ENCODE measurements around the gene RBBP8NL. TPM values are rescaled to one million over a fixed set of nuclear protein-coding genes. Genes with fewer than 3 reads are reported as not detected.

The RBBP8NL gene
- polyA plus RNA-seq, 3 donors = 0.09 to 0.61 TPM; not detected in 1

DNA sequence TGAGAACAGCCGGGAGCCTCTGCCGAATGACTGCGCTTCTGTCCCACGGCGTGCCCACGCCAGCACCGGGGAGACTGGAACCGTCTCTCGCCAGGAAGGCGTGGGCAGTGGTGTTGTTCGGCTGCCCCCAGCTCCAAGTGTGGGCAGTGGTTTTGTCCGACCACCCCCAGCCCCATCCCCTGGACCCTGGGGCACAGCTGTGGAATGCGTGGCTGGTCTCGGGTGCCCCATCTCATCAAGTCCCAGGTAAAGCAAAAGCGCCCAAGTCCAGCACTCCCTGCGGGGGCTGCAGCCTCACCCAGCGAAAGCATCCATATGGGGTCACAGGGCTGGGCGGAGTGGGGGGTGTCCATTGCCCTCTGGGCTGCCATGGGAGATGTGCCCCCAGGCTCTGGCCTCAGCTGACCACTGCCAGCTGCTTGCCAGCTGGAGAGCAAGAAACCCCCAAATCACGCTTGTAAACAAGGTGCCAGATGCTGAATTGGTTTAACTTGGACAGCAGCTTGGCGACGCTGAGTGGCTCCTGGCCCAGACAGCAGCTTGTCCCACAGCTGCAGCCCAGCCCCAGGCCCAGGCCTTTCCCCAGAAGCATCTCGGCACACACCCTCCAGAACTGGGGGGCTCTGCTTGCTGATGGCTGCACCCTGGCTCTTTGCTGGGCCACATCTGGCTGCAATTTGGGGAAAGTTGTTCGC is 24.7 kb downstream of the RBBP8NL start:
- H3K27ac ChIP-seq (ENCODE audit: low read depth, low read length) = no peak overlapping the region
- 88 to 94% (median 93%) methylated on average over 23 of the region's 23 CpGs for WGBS, 3 donors

DNA sequence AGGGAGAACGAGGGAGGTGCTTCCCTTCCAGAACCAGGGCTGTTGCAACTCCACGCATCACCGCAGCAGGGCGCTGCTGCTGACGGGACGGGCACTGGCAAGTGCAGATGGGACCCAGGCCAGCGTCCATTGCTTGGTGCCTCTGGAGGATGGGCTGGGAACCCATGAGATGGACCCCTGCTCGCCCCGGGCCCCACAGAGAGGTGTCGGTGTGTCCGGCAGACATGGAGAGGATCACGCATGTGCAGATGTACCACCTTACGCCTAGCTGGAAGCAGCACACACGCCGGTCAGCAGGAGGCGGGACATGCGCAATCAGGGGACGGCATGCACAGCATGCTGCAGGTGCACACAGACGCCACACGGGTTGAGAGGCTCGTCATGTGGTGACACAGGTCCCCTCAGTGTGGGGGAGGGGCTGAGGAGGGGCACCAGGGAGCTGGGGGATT is 26.0 kb downstream of the RBBP8NL start:
- H3K27ac ChIP-seq (ENCODE audit: low read depth, low read length) = no peak overlapping the region
- WGBS, 3 donors = 78 to 83% (median 83%) methylated on average over 21 of the region's 21 CpGs

DNA sequence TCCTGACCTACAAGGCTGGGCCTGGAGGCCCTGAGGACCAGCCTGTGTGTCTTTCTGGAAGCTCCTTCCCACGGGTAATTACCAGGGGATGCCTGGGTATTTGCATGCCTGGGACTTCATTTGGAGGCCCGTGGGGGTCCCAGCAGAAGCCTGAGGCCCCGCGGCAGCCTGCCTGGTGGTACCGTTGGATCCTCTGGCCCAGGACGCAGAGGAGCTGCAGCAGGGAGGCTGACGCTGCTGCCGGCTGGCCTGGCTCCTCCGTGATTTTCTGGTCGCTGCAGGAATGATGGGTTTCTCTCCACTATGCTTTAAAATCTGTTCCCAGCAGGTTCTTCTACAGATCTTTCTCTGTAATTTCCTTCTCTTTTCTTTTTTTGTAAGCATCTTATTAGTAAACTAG is 26.8 kb downstream of the RBBP8NL start:
- 81 to 93% (median 89%) methylated on average over 10 of the region's 10 CpGs for WGBS, 3 donors

DNA sequence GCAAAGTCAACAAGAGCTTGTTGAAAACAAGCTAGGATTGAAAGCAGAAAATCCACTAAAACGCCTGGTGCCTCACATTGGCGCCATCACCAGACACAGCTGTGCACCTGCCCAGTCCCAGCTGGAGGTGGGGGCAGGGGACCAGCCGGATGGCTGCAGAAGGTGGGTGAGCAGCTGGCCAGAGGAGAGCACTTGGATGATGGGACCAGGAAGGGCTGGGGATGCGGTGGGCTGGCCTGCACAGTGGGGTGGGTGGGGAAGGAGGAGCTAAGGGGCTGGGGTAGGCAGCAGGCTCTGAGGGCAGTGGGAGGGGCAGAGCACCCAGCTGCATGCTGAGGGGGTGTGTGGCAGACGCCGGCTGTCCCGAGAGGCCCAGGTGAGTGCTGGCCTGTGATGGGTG is 27.3 kb downstream of the RBBP8NL start:
- no peak overlapping the region for H3K27ac ChIP-seq (ENCODE audit: low read depth, low read length)
- WGBS, 3 donors = 74 to 87% (median 87%) methylated on average over 7 of the region's 7 CpGs

More for the DNA sequence above, 26.8 kb downstream of the RBBP8NL start:
- H3K27ac ChIP-seq (ENCODE audit: low read depth, low read length) = no peak overlapping the region

DNA sequence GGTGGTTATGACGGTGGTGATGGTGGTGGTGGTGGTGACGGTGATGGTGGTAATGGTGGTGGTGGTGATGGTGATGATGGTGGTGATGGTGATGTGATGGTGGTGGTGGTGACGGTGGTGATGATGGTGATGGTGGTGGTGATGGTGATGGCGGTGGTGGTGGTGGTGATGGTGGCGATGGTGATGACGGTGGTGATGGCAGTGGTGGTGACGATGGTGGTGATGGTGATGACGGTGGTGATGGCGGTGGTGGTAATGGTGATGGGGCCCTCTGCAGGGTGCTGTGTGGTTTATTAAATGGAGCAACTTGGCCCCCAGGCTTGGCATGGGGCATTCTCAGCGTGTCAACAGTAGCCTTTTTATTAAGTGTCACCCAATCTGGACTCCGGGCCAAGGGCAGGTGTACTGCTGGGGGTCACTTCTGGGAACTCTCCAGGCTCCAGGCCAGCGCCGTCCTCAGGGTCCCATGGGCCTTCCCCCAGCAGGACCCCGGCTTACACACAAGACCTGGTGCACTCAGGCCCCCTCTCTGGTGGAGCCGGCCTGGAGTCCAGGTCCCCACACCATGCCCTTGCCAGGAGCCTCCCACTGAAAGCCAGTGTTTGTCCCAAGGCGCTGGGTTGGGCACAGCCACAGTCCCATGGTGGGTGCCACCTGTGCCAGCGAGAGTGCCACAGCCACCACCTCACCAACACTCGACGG is 29.1 kb downstream of the RBBP8NL start:
- no peak overlapping the region for H3K27ac ChIP-seq (ENCODE audit: low read depth, low read length)
- WGBS, 3 donors = 87 to 98% (median 96%) methylated on average over 17 to 19 of the region's 19 CpGs

DNA sequence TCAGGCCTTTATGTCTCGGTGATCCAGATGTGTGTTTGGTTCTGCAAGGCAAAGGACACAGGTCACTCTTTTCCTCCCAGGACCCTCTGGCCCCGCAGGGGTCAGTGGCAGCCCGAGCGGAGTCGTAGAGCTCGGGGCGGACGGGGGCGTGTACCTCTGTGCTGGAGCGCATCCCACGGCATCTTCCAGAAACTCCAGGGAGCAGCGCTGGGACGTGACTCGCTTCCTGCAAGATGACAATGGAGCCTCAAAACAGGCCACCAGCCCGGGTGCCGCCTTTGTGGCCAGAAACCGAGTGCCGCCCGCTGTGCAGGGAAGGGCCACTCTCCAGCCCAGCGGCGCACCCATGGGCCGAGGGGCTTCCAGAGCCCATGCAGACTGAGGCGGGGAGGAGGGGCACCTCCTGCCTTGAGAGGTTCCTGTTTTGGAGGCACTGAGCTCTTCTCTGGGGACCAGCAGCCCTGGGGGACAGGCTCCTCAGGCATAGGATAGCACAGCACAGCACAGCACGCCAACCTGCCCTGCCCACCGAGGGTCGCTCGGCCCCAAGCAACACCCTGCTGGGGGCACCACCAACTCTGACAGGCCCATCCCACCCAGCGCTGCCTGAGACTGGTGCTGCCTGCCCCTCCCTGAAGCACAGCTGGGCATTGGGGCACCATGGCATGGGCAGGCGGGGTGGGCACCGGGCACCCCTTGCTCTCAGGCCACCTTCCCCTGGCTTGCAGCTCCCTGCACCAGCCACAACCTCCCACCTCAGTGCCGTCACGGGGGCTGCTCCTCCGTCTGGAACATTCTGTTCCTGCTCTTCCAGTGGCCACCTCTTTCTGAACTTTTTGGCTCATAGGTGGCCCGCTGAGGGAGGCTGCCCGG is 30.7 kb downstream of the RBBP8NL start:
- 85 to 94% (median 88%) methylated on average over 34 to 35 of the region's 35 CpGs for WGBS, 3 donors
- H3K27ac ChIP-seq (ENCODE audit: low read depth, low read length) = no peak overlapping the region

DNA sequence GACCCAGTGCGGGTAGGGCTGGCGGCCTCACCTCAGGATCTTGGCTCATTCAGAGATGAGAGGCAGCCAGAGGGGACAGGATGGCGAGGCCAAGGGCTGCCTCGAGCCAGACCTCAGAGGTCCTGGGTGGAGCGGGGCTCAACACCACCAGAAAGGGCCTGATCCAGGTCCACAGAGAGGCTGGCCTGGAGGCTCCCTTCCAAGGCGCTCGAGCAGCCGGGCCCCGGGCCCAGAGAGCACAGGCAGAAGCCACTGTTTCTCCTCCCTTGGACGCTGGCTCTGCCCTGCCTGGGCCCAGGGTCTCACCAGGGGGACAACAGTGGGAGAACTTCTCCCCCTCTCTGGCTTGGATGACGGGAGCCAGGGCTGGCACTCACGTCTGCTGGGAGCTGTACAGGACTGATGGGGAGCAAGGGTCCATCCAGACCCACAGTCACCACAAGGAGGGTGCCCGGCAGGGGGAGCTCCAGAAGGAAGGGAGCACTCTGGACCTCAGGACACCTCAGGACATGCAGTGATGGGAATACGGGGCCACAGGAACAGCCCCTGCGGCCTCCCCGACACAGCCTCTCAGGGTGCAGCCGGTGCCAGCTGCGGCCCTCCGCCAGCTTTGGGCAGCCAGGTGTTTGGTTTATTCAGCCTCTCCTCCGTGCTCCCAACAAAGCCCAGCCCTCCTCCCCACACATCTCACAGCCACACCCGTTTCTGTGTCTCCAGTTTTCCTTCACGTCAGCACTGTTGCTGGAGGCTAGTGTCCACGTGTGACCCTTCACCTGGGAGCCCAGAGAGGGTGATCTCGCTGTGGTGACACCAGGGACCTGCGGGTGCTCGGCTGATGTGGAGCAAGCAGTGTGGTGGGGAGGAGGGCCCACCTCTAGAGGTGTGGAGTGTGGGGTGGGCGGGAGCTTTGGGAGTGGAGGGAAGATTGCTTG is 31.8 kb downstream of the RBBP8NL start:
- 87 to 89% (median 88%) methylated on average over 25 to 27 of the region's 27 CpGs for WGBS, 3 donors
- no peak overlapping the region for H3K27ac ChIP-seq (ENCODE audit: low read depth, low read length)

DNA sequence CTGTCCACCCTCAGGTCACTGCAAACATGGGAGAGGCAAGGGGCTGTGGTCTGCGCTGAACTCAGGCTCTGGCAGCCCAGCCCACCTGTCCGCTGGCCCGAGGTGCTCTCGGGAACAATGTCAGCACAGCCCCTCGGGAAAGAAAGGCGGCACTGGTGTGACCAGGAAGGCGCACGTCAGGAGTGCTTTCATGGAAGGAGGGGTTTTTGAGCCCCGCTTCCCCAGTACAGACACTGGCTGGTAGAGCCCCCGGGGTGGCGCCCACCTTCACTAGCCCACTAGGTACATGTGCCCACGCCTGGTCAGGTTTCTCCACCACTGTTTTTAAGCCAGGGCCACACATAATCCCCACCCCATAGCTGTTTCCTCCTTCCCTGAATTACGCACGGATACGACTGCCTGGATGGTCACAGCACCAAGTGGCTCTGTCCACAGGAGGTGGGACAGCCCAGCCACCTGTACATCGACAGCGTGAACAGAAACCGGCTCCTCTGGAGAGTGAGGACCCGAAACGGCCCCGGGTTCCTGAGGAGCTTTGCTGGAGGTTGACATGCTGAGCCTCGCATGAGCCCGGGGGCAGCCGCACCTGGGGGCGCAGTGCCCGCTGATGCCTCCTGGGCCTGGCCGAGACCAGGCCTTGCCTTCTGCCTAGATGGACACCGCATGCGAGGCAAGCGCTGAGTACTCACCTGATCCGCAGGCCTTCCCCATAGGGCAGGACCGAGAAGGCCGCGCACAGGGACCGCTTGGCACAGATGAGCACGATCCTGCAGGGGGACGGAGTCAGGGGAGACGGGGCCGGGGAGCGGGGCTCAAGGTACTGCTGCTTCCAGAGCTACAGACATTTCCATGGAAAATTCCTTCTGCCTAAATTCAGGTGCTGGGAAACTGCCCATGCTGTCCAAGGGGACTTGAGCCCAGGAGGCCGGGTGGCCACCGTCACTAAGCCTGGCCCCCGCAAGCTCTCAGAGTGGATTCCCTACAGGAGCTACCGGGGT is 32.8 kb downstream of the RBBP8NL start:
- 93 to 96% (median 93%) methylated on average over 43 to 44 of the region's 44 CpGs for WGBS, 3 donors
- no peak overlapping the region for H3K27ac ChIP-seq (ENCODE audit: low read depth, low read length)

DNA sequence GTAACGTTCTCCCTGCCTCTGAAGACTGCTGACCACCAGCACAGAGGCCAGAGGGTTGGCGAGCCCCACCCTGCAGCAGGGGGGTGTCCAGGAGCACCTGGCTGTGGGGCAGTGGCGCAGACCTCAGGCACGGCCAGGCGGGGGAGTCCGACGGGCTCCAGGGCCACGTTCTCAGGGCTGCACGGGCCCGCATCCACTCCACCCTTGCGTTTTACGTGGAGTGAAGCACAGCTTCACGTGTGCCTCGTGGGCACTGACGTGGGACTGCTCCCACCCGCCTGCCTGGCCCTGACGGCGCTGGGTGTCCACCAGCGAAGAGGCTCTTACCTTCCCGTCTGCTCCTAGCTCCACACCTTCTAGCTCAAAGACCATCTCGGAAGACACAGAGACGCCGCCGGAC is 33.5 kb downstream of the RBBP8NL start:
- WGBS, 3 donors = 91 to 94% (median 91%) methylated on average over 24 of the region's 24 CpGs
- no peak overlapping the region for H3K27ac ChIP-seq (ENCODE audit: low read depth, low read length)

DNA sequence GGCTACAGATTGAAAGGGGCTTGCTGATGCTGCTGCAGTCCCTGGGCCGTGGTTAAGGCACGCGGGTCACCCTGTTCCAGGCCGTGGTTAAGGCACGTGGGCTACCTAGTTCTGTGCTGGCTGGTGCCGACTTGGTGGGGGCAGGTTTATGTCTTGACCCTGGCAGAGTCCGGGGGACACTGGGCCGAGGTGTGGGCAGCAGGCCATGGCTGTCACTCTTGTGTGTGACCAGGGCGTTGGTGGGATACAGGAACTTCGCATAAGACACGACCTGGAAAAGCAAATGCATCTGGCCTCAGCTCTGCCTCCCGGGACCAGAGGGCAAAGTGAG is 34.0 kb downstream of the RBBP8NL start:
- no peak overlapping the region for H3K27ac ChIP-seq (ENCODE audit: low read depth, low read length)
- WGBS, 3 donors = 75 to 87% (median 80%) methylated on average over 12 of the region's 12 CpGs

DNA sequence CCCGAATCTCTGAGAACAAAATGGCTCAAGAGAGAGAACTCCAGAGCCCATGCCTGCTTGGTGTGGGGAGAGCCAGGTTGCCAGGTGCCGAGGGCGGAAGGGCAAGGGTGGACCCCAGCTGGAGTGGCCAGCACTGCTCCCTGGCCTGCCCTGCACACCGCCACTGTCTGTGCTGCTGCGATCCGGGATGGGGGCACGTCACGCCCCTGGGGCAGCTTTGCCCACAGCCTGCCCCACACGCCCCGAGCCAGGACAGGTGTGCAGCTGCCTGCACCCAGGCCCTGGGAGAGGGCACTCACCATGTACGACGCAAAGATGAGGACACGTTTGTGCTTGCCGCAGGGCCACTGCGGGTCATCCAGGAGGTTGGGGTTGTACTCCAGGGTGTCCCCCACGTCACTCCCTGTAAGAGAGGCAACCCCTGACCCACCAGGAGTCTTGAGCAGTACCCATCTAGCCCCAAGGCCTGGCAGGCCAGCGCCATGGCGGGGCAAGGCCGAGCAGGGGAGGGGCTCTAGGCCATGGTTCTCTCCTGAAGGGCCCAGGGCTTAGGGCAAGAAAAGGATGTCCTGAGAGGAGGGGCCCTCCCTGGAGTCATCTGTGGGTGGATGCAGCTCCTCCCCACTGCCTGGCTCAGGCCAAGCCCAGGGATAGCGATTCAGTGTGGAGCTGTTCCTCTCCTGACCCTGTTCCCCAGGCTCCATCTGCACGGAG is 34.6 kb downstream of the RBBP8NL start:
- 86 to 92% (median 88%) methylated on average over 17 to 21 of the region's 21 CpGs for WGBS, 3 donors
- H3K27ac ChIP-seq (ENCODE audit: low read depth, low read length) = no peak overlapping the region

DNA sequence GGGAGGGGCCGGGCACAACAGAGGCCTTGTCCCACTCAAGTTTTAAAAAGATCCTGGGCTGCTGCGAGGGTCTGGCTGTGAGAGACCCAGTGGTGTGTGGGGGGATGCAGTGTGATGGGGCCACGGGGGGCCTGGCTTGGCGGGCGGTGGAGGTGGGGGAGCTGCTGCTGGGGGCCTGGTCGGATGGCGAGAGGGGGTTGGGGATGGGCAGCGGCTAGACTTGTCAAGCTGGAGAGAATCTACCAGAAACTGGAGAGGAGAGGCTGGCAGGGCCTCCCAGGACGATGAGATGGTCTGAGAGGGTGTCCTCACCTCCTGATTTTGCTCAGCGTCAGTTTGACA is 35.3 kb downstream of the RBBP8NL start:
- no peak overlapping the region for H3K27ac ChIP-seq (ENCODE audit: low read depth, low read length)
- WGBS, 3 donors = 87 to 88% (median 87%) methylated on average over 10 of the region's 10 CpGs

DNA sequence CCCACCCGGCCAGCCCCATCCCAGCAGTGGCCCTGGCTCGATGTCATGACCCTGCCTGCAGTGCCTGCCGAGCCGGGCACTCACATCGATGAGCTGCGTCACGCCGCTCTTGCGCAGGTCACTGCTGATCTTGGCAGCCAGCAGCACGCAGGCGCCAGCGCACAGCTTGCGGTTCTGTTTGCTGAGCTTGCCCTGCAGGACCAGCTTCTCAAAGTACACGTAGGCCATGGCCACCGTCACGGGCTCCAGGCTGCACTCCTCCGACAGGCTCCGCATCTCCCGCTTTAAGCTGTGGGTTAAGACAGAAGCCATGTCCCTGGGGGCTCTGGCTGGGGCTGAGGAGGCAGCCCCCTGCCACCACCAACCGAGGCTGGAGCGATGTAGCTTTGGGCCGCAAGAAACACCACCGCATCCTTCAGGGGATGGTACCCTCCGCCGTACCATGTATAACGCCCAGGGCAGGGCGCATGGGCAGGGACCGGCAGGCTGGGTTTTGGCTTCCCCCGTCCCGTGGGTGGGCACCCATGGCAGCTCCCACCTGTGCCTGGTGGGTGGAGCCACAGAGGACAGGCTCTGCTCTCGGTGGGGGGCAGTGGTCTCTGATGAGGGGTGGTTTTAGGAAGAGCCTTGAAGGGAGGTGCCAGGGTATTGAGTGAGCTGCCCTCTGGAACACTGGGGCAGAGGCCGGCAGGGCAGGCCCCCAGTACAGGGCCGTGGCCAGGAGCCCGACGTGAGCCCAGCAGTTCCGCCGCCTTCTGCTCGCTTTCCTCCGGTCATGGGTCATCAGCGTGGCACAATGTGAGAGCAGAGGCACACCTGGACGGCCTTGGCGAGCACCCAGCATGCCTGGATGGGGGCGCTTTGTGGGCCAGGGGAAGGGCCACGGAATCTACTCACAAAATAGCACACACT is 35.9 kb downstream of the RBBP8NL start:
- 84 to 88% (median 87%) methylated on average over 43 to 44 of the region's 44 CpGs for WGBS, 3 donors
- no peak overlapping the region for H3K27ac ChIP-seq (ENCODE audit: low read depth, low read length)

DNA sequence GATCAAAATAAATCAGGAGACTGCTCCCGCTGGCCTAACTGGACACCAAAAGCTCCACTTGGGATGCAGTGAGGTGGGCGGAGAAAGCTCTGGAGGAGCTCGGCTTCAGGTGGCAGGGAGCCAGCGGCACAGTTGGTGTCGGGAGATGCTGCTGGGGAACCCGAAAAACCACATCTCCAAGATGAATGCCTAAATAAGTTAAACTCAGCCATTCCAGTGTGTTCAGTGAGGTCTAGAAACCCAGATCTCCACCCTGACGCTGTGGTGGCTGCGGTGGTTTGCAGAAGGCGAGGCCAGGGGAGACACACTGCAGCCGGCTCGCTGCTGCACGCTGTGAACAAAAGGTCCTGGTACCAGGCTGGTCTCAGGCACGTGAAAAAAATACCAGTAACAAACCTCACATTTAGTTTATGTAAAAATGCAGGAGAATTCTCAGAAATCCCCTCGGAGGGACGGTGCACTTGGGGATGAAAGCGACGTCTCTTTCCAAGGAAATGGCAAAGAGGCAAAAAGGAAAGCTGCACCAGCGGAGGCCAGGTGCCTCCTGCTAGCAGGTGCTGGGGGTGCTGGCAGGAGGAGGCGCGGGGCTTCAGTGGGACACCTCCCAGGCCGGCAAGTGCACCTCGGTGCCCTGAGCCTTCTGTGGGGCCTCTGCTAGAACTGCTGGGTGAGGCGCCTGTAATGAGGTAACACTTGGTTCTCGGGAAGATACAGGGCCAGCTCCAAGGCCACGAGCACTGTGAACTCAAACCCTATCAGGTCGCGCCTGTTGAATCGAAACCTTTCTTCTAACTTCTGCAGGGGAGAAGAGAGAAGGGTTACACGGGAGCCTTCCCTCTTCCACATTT is 36.8 kb downstream of the RBBP8NL start:
- H3K27ac ChIP-seq (ENCODE audit: low read depth, low read length) = no peak overlapping the region
- 80 to 86% (median 80%) methylated on average over 29 of the region's 29 CpGs for WGBS, 3 donors

DNA sequence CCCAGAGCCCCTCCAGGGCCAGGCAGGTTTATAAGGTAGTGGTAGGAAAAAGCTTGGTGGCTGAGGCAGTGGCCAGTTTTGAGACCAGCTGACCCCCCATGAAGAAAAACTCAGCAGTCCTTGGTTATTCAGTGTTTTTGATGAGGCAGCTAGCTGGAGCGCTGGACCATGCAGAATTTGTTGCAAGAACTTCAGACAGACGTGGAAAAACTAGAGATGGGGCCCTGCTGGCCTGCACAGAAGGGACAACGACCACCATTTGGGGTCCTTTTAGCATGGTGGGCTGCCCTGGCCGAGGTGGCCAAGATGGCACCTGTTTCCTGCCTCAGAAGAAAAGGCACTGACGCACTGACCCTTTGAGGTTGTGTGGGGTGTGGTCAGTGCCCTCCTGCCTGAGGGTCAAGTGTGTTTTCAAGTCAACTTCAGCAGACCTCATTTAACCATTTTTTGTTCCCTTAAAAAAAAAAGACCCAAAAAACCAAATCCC is 37.7 kb downstream of the RBBP8NL start:
- 75 to 81% (median 79%) methylated on average over 5 of the region's 5 CpGs for WGBS, 3 donors
- no peak overlapping the region for H3K27ac ChIP-seq (ENCODE audit: low read depth, low read length)

Data from adipose tissue (tissue), 3 donors.